HG03457 (cell line): ENCODE measurements around the gene NXT1.
"Not testable (repeated sequence)": the region's sequence is repeated elsewhere in the genome, so short reads cannot be mapped to it uniquely, and the experiment has no call there.

Experiments
- ATAC-seq: cut with Tn5 transposase; IDR thresholded peaks from one replicate; pipeline ENCODE4 v1.9.1; 2021; ENCODE audit warnings: moderate number of reproducible peaks; ENCODE audit not compliant: unreplicated experiment

The NXT1 gene

DNA sequence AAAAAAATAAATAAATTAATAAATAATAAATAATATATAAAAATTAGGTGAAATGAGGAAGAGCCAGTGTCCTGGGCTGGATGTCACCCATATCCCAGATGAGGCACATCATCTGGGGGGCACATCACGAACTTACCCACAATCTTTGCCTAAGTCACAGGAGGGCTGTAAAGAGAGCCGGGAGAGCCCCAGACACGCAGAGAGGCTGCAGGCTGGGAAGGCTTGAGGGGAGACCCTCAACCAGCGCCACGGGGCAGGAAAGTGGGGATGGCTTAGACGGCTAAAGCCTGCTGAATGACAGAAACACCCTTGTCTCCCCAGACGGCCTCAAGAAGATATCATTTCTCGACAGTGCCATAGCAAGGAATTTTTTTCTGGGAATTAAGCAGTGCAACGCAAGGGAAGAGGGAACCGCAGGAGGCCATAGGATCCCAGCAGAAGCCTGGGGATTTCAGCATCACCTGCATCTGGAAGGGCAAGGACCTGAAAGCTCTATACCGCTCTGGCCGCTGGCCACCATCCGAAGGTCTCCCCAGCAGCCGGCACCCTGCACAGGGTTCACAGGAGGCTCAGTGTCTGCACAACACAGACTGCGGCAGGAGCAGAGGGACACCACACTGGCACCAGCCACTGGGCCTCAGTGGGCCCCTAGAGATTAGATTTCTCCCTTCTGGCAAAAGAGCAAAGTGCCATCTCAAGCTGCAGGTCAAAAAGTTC lies 22.8 kb upstream of the NXT1 start:
- ATAC-seq = no peak

DNA sequence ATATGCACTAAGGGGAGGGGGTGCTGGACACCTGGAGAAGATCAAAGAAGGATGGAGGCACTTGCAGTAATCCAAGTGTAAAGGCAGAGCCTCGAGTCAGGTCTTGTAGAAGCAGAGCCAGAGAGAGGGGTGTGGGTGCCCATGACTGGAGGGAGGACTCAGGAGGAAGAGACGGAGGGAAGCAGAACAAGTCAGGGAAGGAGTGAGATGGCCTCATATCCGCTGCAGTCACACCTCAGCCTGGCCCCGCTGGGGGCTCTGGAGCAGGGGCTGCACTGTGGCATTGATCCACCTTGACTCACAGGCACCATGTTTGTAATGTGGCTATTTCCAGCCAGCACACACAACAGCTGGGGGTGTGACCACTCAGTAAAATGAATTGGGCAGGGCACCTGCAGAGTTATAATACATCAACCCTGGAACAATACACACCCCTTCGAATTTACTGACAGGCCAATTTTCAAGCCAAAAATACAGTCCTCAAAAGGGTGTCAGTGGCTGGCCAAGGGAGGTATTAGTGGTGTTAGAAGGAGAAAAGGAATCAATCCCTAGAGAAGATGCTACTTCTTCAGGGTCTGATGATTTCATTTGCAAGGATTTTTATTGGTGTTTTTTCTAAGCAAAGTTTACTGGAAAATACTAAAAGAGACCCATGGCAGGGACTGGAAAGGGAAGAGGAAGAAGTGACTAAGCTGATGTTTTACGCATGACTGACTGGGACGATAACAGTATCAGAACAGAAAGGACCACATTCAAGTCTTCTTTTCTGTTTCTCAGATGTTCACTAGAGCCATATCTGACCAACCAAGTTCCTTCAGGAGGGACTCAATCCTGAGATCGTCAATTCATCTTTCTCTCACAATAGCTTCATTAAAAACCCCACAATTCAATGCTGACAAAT lies 18.9 kb upstream of the NXT1 start:
- ATAC-seq = no peak

DNA sequence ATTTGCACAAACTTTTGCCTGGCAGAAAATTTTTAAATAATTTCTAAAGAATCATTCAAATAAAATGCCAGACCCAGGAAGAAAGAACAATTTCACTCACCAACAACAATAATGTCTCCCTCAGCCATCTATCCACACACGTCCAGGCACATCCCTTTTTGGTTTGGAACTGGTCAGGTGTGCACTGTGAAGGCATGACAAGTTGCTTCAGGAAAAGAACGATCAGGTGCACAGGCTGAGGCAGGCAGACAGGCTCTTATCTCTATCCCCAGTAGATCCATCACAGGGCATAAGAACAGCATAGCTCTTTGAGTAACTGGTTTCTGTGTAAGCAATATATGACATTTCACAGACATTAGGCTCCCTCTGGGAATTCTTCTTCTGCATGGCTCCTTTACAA lies 18.1 kb upstream of the NXT1 start:
- no peak for ATAC-seq

- ATAC-seq = no peak
Observed at GRCh38 chr20:23334111-23334510, 16.5 kb upstream of the NXT1 start.

DNA sequence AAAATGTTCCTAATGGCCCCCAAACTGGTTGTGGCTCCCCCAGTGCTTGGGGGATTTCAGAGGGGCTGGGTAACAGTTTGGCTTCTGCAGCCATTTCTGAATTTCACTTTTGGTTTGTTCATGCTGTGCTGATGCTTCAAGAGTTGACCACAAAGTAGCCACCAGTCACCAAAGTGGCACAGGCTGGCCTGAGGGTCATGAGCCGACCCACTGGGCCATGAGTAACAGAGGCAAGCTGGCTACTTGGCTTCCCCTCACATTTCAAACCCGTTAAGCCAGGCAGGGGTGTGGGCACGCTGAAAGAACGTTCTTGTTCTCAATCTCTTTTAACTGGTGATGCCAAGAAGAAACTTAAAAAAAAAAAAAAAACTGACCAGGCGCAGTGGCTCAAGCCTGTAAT lies 15.1 kb upstream of the NXT1 start:
- ATAC-seq = no peak

GRCh38 chr20:23336476-23336875 lies 14.1 kb upstream of the NXT1 start:
- no peak for ATAC-seq

- ATAC-seq = no peak
Observed at GRCh38 chr20:23337312-23337711, 13.3 kb upstream of the NXT1 start.

GRCh38 chr20:23339986-23340385 lies 10.6 kb upstream of the NXT1 start:
- no peak for ATAC-seq

GRCh38 chr20:23340524-23340923 lies 10.1 kb upstream of the NXT1 start:
- ATAC-seq = no peak

DNA sequence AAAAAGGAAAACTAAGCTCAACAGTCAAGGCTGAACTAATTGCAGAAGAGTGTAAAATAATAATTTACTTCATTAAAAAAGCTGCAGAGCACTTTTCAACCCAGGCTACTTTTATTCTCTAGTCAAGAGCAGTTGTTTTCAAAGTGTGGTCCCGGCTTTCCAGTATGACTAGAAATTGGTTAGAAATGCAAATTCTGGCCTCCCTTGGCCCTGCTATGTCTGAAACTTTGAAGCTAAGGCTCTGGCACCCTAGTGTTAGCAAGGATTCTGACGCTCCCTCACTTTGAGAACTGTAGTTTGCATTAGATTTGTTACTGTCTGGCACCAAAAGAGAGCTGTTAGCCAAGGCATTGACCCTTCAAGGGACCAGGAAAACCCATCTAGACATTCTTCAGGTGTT lies 9.5 kb upstream of the NXT1 start:
- no peak for ATAC-seq

DNA sequence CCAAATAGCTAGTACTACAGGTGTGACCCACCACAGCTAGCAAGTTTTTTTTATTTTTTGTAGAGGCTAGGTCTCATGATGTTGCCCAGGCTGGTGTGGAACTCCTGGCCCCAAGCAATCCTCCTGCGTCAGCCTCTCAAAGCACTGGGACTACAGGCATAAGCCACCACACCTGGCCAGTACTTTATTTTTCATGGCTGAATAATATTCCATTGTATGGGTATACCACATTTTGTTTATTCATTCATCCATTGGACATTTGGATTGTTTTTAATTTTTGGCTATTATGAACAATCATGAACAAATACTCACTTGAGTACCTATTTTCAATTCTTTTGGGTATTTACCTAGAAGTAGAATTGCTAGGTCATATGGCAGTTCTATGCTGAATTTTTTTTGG lies 7.0 kb upstream of the NXT1 start:
- ATAC-seq = no peak

GRCh38 chr20:23344336-23344735 lies 6.3 kb upstream of the NXT1 start:
- ATAC-seq = no peak

DNA sequence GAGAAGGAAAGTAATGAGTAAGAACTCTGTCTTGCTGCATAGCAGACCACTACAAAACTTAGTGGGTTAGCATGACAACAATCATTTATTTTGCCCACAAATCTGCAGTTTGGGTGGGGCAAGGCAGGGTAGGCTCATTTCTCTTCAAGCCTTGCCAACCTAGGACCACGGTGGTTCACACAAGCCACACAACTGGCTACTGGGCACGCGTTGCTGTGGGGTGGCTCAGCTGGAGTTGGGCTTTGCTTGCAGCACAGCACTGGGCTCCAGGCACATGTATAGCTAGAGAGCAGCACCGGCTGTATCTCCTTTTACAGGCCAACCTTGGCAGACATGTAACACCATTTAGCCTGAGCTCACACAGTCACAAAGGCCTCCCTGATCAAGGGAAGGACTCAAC lies 4.6 kb upstream of the NXT1 start:
- no peak for ATAC-seq

GRCh38 chr20:23347791-23348190 lies 2.8 kb upstream of the NXT1 start:
- no peak for ATAC-seq

DNA sequence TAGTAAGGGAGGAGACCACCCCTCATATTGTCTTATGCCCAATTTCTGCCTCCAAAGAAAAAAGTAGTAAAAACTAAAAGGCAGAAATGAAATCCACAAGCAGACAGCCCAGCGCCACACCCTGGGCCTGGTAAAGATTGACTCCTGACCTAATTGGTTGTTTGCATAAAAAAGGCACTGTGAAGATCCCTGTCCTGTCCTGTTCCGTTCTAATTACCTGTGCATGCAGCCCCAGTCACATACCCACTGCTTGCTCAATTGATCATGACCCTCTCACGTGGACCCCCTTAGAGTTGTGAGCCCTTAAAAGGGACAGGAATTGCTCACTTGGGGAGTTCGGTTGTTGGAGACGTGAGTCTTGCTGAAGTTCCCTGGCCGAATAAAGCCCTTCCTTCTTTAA lies 2.1 kb upstream of the NXT1 start:
- ATAC-seq = not testable (repeated sequence)

DNA sequence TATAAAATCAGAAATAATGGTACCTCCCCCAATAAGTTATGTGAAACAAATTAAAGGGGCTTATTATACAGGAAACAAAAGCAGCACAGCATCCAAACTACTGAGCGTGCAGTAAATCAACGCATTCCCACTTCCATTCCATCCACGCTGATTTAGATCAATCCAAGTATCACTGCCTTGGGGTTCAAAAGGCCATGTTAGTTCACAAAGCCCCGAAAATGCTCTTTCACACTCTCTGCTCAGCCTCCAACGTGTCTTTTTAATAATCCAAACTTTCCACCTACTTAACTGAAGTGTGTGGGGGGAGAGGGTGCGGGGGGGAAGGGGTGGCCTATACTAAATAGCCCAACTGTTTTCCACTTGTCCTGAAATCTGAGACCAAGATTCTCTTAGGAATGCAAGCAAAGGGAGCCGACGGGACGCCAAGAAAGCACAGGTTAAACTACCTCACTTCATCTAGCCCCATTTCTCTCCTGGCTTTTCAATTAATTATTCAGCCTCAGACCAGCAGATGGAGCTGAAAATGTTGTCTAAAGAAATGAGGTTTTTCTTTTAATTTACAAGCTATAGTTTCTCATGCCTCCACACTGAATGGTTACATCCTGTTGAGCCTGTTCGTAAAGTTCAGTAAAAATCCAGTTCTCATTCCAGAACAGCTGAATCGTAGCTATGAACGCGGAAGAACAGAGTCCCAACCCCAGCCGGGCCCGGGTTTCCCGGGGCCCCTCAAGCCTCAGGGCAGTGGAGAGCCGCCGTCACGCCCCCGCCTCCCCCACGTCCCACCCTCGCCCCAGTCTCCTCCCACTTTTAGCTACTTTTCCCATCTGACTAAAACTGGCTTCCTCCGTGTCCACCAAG lies 1.0 kb upstream of the NXT1 start:
- peak; percentile 31 for ATAC-seq

DNA sequence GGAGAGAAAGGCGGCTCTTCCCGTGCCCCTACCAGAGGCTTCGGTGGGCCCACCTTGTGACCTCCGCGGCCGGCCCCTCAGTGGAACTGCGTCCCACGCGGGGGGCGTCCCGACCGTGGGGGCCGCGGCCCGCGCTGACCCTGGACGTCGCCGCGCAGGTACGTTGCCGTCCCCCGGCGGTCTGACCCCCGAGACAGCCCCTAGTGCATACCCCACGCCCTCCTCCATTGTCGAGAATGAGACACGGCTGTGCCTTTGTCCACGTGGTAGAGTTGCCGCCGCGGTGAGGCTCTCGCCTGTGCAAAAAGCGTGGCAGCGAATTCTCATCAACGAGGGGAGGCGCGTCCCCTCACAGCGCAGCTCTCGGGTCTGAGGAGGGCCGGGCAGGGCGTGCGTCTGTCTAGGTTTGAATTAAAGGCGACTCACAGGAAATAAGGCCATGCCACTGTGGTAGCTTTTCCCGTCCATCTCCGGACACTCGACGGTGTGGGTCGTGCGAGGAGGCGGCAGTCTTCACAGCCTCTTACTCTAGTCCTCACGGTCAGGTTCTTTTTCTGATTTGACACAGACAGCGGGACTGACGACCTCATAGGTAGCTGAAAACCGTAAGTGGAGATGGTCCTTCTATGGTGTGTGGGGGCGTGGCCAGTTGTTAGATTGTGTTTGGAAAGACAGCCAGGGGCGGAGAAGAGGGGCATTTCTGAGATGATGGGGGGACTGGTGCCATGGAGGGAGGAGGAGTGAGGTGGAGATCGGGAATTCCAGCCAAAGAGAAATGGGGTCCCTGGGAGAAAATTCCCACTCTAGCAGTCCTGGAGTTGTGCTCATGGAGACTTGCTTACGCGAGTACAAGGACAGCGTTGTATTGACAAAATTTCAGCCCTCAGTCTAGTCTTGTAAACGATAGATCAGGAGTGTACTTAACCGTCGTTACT lies 580 bp downstream of the NXT1 start:
- ATAC-seq = peak; percentile 18

DNA sequence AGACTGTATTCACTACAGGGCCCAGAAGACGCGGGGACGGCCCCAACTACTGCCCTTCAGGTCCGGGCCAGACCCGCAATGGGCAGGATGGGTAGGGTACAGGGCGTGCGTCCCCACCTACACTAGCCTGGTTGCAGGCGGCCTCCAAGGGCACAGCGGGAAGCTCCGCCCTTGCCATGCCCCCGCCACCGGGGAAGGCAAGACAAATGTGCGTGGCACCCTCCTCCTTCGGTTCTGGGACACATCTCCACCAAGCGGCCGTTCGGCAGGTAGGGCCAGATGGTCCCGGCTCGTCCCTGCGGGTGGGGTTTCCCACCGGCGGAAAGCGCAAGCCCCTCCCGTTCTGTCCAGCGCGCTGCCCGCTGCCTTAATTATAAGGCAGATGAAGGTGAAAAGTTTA lies 5.6 kb downstream of the NXT1 start:
- no peak for ATAC-seq

DNA sequence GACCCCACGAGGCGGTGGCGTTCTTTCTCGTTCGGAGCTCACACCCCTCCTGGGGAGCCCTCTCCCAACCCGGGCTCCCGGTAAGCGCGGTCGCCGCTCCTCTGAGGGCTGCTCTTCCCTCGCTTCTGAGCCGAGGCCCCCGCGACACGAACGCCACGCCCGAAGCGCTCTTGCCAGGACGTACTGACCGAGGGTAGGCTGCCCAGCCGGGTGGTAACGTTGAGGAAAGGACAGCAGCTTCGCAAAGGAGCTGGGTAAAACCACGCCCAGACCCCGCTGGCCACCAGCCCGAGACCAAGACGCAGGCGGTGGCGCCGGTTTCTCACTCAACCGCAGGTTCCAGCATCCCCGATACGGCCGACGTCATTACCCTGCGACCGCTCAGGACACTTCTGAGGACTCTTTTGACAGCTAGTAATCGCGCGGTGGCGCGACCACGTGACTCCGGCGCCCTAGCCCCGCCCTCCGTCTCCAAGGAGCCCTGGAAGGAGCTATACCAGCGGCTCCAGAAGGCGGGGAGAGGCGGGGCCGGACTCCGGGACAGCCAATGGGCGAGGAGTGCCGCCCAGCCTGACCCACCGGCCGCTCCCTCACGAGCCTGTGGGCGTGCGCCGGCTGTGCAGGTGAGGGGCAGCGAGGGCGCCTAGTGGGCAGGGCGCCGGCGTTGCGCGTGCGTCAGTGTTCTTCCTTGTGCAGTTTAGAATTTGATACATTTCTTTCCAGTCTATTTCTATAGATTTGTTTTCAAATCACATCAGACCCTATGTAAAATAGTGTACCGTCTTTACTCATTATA lies 7.4 kb downstream of the NXT1 start:
- peak; percentile 71 for ATAC-seq

GRCh38 chr20:23358563-23358906 lies 7.9 kb downstream of the NXT1 start:
- no peak for ATAC-seq
